ENCODE measurements around the gene CALN1. TPM values are rescaled to one million over a fixed set of nuclear protein-coding genes. Genes with fewer than 3 reads are reported as not detected.

The CALN1 gene
- total RNA-seq, 4 donors from 2014 or later, result under 0.01 to 0.33 (median 0.10) TPM; not detected in 1

GRCh38 chr7:72429316-72429715, 17.2 kb upstream of the CALN1 start:
- intact Hi-C loops (cut with DNase I), result no loop called here
- 88 to 90% methylated on average over 5 of the region's 5 CpGs for WGBS, 2 donors
- no peak for DNase-seq
- TF ChIP-seq, protein P1, sequence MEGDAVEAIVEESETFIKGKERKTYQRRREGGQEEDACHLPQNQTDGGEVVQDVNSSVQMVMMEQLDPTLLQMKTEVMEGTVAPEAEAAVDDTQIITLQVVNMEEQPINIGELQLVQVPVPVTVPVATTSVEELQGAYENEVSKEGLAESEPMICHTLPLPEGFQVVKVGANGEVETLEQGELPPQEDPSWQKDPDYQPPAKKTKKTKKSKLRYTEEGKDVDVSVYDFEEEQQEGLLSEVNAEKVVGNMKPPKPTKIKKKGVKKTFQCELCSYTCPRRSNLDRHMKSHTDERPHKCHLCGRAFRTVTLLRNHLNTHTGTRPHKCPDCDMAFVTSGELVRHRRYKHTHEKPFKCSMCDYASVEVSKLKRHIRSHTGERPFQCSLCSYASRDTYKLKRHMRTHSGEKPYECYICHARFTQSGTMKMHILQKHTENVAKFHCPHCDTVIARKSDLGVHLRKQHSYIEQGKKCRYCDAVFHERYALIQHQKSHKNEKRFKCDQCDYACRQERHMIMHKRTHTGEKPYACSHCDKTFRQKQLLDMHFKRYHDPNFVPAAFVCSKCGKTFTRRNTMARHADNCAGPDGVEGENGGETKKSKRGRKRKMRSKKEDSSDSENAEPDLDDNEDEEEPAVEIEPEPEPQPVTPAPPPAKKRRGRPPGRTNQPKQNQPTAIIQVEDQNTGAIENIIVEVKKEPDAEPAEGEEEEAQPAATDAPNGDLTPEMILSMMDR (IDR thresholded peaks at IDR 0.05), result no peak
- no peak for TF ChIP-seq POLR2A (IDR thresholded peaks at IDR 0.05)
- Histone ChIP-seq H3K27me3 (no peaks in the 10 kb centered on the region), H3K4me1 (peaks cover 0 to 4% of the 10 kb centered on the region in 2 donors), H3K27ac (no peak overlapping the region), H3K9me3 (no peaks in the 10 kb centered on the region), H3K4me3 (replicated peaks in 1 of 3) (no peak overlapping the region), H3K36me3 (no peaks in the 10 kb centered on the region)

DNA sequence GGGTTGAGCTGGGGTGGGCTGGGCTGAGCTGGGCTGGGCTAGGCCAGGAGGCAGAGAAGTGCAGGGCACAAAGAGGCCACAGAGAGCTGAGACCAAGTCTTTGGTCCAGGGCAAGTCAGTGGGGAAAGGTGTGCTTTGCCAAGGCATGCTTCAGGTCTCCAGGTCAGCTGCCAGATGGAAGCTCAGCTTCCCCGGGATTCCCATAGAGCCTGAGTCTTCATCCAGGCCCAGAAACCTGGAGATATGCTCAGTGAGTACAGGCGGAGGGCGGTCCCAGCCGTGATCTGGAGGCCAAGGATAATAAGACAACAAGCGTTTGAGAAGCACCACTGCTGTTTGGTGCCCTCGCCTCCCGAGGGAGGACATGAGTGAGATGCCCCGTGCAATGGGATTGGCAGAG, 4.7 kb upstream of the CALN1 start:
- no peak for TF ChIP-seq POLR2A (IDR thresholded peaks at IDR 0.05)
- TF ChIP-seq, protein P1 (IDR thresholded peaks at IDR 0.05), result no peak
- Histone ChIP-seq H3K27ac (no peak overlapping the region), H3K36me3 (no peaks in the 10 kb centered on the region), H3K9me3 (no peaks in the 10 kb centered on the region), H3K4me1 (no peaks in the 10 kb centered on the region), H3K4me3 (replicated peaks in 1 of 3) (no peak overlapping the region), H3K27me3 (no peaks in the 10 kb centered on the region)
- 85 to 86% methylated on average over 5 to 8 of the region's 8 CpGs for WGBS, 2 donors
- DNase-seq, result no peak
- intact Hi-C loops (cut with DNase I), result no loop called here

DNA sequence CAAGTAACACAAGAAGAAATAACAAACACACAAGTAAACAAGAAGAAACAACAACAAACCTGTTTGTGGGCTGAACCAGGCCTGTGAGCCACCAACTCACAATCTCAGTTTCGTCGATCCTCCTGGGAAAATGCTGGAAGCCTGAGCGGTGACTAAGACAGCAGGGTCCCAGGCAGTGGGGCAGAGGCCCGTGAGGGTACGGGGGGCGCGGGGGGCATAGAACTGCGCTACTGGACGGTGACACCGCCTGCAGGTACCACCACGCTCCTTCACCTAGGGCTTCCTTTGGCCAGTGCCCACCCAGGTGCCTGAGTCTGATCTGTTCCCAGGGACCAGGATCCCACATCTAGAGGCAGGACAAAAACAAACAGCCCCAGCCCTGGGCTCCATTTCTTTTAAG, 3.4 kb upstream of the CALN1 start:
- no peaks in the 10 kb centered on the region for H3K27me3 ChIP-seq
- no peak overlapping the region for H3K27ac ChIP-seq
- H3K4me3 ChIP-seq (replicated peaks in 1 of 3), result no peak overlapping the region
- H3K36me3 ChIP-seq, result no peaks in the 10 kb centered on the region
- 94 to 98% methylated on average over 10 to 11 of the region's 11 CpGs for WGBS, 2 donors
- TF ChIP-seq POLR2A (IDR thresholded peaks at IDR 0.05), result no peak
- TF ChIP-seq, protein P1 (IDR thresholded peaks at IDR 0.05), result no peak
- no peaks in the 10 kb centered on the region for H3K9me3 ChIP-seq
- no peaks in the 10 kb centered on the region for H3K4me1 ChIP-seq
- no peak for DNase-seq
- intact Hi-C loops (cut with DNase I), result no loop called here

DNA sequence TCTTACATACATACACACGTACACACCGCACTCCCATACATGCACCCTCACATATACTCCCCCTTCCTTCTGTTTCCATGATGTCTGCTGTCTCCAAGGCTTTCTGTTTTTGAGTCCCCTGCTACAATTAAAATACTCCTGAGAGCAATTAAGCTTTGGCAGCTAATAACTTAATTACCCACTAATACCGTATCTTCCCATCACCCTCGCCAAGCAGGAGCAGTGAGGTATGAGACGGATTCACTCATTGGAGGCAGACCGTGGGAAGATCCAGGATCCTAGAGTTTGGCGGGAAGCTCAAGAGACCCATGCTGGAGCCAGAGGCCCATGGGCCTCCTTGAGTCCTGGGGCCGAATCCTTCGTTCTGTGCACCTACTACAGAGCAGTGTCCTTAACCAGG, 1.7 kb upstream of the CALN1 start:
- WGBS, 2 donors, result 89 to 92% methylated on average over 9 of the region's 9 CpGs
- Histone ChIP-seq H3K27me3 (no peaks in the 10 kb centered on the region), H3K4me3 (replicated peaks in 1 of 3) (no peak overlapping the region), H3K9me3 (no peaks in the 10 kb centered on the region), H3K36me3 (no peaks in the 10 kb centered on the region), H3K27ac (no peak overlapping the region), H3K4me1 (no peaks in the 10 kb centered on the region)
- DNase-seq, result no peak
- TF ChIP-seq, protein P1 (IDR thresholded peaks at IDR 0.05), result no peak
- no peak for TF ChIP-seq POLR2A (IDR thresholded peaks at IDR 0.05)
- intact Hi-C loops (cut with DNase I), result no loop called here

DNA sequence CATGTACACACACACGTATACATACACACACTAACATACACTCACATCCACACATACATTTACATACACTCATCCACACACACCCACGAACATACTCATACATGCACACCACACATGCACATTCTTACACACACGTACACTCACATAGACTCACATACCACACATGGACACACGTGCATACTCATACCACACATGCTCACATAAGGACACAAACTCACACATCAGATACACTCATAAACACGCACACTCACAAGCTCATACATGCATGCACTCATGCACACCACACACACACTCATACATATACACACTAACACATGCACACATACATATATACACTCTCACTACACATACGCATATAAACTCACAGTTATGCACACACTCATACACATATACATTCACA, 1.2 kb upstream of the CALN1 start:
- Histone ChIP-seq H3K4me1 (no peaks in the 10 kb centered on the region), H3K27ac (no peak overlapping the region), H3K9me3 (no peaks in the 10 kb centered on the region), H3K4me3 (replicated peaks in 1 of 3) (no peak overlapping the region), H3K36me3 (no peaks in the 10 kb centered on the region), H3K27me3 (no peaks in the 10 kb centered on the region)
- WGBS, 2 donors, result 95 to 96% methylated on average over 6 of the region's 6 CpGs
- intact Hi-C loops (cut with DNase I), result no loop called here
- TF ChIP-seq, protein P1 (IDR thresholded peaks at IDR 0.05), result no peak
- TF ChIP-seq POLR2A (IDR thresholded peaks at IDR 0.05), result no peak
- no peak for DNase-seq
